ENCODE measurements around the gene SLC37A2.
"Not testable (repeated sequence)": the region's sequence is repeated elsewhere in the genome, so short reads cannot be mapped to it uniquely, and the experiment has no call there.

Gene SLC37A2

DNA sequence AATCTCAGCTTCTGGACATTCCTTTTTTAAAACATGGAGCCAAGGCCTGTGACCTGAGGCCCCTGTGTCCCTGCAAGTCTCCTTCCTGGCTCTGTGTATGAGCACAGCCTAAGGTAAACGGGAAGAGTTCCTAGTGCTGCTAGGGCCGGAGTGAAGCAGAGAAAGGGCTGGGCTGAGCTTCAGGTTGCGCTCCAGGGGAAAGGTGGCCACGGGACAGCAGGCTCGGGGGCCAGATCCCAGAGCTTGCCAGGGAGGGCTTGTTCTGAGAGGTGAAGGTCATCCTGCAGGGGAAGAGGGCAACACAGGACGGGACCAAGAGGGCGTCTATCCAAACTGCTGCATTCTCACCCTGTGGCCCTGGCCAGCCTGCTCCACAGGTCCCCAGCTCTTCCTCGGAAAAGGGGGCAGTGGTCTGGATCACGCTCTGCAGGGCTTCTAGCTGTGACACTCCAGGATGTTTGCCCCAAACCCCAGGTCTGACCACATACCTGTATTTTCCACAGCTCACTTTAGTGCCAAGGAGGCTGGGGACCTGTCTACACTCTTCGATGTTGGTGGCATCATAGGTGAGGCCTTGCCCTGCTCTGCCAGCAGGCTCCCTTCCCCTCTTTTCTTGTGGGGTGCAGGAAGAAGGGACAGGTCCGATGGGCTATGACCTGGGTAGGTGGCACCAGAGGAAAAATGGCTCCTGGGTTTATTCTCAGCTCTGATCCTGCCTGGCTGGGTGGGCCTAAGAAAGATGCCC lies 20.4 kb downstream of the SLC37A2 start:
- DNase-seq (ENCODE audit: low read depth in 2 of 2): no peak

DNA sequence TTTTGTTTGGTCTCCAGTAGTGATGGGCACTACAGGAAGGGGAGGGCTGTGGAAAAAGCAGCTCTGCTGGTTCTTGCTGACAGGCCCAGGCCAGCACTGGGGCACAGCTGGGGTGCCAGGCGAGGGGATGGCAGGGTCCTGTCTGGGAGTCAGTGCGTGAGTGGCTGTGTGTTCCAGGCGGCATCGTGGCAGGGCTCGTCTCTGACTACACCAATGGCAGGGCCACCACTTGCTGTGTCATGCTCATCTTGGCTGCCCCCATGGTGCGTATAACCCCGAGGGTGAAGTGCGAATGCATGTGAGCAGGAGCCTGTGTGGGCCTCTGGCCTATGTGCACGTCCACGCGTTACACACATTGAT lies 20.9 kb downstream of the SLC37A2 start:
- DNase-seq (ENCODE audit: low read depth in 2 of 2): no peak

DNA sequence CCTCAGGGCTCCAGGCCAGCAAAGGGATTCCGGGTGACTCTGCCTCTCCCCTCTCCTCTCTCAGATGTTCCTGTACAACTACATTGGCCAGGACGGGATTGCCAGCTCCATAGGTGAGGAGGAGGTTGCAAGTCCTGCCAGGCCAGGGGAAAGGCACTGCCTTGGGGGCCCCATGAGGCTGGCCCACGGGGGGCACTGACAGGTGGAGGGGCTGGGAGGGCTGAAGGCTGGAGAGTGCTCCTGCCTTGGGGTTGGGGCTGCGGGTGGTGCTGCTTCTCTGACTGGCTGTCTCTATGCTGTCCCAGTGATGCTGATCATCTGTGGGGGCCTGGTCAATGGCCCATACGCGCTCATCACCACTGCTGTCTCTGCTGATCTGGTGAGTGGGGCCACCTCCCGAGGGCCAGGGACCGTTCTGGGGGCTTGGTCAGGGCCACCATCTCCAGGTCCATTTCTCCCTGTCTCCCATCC lies 21.7 kb downstream of the SLC37A2 start:
- no peak for DNase-seq (ENCODE audit: low read depth in 2 of 2)

DNA sequence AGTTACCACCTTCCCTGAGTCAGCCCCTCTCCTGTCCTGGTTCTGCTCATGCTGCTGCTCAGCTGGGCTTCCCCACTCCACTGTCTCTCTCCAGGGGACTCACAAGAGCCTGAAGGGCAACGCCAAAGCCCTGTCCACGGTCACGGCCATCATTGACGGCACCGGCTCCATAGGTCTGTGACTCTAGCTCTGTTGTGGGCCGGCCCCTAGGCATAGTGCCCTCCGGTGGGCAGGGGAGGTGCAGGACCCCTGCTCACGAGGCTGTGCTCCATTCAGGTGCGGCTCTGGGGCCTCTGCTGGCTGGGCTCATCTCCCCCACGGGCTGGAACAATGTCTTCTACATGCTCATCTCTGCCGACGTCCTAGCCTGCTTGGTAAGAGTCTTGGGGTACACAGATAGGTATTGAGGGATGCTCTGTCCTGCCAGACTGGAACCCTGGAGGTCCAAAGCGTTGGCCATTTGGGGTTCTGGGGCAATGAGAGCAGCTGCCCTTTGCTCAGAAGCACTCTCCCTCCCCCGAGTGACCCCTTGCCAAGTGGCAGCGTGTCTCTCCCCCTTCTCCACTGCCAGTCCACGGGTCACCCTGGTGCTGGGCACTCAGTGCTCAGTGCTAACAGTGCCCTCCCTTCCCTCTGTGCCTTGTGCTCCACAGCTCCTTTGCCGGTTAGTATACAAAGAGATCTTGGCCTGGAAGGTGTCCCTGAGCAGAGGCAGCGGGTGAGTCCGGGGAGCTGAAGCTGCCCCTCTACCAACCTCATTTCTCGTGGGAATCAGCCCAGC lies 22.4 kb downstream of the SLC37A2 start:
- DNase-seq (ENCODE audit: low read depth in 2 of 2): no peak

DNA sequence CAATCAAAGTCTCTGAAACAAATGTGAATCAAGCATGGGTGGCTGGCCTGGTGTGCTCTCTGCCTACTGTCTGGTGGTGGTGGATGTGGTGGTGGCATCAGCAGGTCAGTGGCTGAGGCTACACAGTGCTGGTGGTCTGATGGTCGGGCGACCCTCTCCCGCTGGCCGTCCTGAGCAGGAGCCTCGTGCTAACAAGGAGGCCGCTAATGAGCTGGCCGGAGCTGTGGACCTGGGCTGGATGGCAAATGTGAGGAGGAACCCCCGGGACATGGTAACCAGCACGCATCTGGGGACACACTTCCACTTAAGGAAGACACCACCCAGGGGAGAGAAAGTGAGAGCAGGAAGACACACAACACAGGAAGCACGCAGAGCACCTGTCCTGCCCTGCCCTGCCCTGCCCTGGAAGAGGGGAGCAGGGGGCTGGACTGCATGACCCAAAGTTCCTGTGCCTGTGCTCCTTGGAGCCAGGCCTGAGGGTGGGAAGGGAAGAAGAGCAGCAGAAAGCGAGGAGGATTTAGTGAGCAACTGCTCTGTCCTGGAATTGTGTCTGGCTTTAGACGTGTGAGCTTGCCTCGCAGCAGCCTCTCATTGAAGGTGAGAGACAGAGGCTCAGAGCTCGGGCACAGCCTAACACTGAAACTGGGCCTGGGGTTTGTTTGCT lies 23.7 kb downstream of the SLC37A2 start:
- DNase-seq (ENCODE audit: low read depth in 2 of 2): no peak

DNA sequence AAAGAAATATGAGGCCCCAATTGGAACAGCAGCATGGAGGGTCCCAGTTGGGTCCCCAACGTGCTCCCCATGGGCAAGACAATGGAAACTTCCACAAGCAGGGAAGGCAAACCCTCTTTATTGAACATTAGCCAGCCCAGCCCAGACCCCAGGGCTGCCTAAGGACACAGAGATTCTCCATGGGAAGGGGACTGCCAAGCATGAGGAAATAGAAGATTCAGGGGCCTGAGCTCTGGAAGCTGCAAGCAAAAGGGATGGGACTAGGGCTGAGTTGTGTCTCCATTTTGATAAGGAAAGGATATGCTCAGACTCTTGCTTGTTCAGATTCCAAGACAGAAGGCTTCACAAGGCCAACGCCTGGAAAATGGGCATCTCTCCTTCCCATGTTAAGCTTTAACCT lies 25.0 kb downstream of the SLC37A2 start:
- no peak for DNase-seq (ENCODE audit: low read depth in 2 of 2)

DNA sequence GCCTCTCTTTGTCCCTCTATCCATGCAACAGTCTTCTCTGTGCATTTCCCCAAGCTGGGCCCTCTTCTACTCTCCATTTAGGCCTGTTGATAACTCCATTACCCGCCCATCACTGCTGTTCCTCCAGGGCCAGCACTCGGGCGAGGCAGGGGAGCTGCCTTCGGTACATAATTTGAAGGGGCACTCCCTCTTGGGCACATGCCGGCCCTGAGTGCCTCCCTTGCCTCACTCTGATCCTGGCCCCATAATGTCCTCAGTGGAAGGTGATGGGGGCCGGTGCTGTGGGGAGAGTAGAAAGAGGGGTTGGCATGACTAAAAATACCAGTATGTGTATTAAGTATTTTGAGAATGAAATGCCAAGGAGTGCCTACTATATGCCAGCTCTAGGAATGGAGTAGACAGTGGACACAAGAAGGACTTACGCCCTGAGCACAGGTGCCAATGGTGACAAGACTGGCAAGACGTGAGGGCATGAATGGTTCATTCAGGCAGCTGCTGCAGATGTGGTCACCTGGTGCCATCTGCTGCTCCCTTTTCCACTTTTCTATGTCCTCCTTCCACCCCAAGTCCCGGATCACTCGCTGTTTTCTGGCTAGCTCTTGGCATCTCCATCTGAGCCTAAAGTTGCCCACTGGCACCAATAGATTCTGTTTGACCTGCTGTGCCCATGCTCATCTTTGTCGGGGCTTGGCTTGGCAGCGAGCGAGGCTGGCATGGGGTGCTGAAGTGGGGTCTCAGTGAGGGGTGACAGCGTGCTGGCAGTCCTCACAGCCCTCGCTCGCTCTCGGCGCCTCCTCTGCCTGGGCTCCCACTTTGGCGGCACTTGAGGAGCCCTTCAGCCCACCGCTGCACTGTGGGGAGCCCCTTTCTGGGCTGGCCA lies 25.7 kb downstream of the SLC37A2 start:
- no peak for DNase-seq (ENCODE audit: low read depth in 2 of 2)

DNA sequence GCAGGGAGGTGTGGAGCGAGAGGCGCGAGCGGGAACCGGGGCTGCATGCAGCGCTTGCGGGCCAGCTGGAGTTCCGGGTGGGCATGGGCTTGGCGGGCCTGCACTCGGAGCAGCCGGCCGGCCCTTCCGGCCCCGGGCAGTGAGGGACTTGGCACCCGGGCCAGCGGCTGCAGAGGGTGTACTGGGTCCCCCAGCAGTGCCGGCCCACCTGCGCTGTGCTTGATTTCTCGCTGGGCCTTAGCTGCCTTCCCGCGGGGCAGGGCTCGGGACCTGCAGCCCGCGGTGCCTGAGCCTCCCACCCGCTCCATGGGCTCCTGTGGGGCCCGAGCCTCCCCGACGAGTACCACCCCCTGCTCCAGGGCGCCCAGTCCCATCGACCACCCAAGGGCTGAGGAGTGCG lies 26.4 kb downstream of the SLC37A2 start:
- DNase-seq (ENCODE audit: low read depth in 2 of 2): not testable (repeated sequence)

DNA sequence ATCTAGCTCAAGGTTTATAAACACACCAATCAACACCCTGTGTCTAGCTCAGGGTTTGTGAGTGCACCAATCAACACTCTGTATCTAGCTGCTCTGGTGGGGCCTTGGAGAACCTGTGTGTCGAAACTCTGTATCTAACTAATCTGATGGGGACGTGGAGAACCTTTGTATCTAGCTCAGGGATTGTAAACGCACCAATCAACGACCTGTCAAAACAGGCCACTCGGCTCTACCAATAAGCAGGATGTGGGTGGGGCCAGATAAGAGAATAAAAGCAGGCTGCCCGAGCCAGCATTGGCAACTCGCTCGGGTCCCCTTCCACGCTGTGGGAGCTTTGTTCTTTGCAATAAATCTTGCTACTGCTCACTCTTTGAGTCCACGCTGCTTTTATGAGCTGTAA lies 27.0 kb downstream of the SLC37A2 start:
- DNase-seq (ENCODE audit: low read depth in 2 of 2): not testable (repeated sequence)

DNA sequence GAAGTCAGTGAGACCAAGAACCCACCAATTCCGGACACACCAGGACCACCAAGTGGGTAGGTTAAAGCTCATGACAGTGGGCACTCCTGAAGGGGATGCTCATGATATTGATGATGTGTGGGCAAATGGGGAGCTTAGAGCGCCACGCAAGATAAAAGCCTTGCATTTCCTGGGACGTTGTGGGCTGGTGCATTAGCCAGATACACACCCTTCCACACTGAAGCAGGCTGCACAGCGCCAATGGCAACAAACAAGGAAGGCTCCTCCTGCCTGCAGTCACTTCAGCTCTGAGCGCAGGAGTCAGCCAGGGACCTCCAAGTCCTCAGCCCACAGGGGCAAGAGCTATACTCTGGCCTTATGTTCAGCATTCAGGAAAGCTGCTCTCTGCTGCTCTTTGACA lies 27.7 kb downstream of the SLC37A2 start:
- DNase-seq (ENCODE audit: low read depth in 2 of 2): no peak

DNA sequence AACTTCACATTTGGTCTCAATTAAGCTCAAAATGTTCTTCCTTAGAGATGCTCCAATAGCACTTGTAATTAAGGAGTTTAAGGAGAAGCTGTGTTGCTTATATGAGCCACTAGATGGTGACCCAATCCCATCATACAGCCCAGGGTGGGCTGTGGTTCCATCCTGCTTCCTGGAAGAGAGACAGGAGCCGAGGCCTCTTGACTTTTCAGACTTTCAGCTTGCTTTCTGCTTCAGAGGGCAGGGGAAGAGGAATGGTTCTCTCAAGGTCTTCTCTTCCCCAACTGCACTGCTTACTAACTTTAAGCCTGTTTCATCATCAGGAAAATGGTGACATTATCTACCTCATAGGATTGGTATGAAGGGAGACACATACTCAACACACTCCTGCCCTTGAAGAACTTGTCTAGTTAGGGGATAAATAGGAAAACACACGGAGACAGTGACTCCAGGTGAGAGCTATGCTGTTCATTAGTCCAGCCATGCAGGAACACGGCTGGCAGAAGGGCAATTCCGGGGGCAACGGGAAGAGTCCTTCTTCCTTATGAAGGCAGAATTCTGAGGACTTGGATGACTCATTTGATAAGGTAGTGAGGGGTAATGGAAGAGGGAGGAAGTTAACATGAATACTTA lies 28.3 kb downstream of the SLC37A2 start:
- no peak for DNase-seq (ENCODE audit: low read depth in 2 of 2)

DNA sequence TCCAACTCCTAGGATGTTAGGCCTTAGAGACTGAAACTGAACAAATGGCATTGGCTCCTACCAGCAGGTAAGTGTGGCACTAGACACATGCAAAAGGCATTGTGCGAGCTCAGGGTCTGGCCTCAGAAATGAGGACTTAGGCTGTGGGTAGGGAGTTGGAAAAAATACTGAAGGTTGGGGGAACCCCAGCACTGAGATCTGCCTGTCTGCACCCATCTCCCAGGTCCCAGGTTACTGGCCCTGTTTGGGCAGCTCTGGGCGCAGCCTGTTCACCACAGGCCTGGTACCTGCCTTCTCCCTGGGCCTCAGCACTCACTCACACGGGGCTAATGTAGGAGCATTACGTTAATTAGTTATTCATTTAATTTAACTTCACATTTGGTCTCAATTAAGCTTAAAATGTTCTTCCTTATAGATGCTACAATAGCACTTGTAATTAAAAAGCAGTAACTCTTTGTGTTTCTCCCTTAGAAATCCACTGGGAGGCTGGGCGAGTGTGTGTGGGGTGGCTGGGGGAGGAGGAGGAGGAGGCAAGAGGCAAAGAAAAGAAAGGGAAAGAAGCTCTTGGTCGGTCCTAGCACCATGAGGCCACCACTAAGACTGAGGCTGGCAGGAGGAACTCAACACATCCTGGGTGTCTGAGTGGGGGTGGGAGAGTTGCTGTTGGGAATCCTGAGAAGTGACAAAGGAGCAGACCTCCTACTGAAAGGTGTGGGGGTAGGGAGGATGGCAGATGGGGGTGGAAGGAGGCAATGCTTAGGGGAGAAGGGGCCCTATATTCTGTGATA lies 29.0 kb downstream of the SLC37A2 start:
- DNase-seq (ENCODE audit: low read depth in 2 of 2): no peak

DNA sequence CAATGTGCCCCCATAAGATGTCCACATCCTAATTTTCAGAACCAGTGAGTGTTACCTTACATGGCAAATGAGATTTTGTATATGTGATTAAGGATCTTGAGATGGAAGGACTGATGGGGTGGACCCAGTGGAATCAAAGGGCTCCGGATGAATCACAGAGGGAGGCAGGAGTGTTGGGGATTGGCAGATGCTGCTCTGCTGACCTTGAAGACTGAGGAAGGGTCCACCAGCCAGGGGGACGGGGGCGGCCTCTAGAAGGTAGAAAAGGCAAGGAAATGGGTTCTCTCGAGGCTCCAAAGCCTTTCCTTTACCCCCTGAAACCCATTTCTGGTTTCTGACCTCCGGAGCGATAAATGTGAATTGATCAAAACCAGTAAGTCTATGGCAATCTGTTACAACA lies 29.6 kb downstream of the SLC37A2 start:
- DNase-seq (ENCODE audit: low read depth in 2 of 2): no peak

DNA sequence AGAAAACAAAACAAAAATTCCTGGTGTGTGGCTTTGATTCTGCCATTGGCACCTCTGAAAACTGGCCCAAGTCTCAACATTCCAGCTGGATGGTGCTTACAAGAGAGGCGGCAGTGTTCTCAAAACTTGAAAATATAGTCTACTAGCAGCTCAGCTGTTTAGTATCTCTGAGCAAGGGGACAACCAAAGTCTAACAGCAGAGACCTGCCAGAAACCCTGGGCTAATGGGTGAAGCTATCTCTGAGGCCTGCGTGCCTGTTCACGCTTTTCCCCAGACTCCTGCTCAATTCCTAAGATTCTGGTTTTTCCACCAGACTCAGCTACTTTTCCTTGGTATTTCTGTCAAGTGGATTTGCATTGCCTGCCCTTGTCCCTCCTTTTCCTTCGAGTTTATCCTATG lies 30.4 kb downstream of the SLC37A2 start:
- DNase-seq (ENCODE audit: low read depth in 2 of 2): no peak

DNA sequence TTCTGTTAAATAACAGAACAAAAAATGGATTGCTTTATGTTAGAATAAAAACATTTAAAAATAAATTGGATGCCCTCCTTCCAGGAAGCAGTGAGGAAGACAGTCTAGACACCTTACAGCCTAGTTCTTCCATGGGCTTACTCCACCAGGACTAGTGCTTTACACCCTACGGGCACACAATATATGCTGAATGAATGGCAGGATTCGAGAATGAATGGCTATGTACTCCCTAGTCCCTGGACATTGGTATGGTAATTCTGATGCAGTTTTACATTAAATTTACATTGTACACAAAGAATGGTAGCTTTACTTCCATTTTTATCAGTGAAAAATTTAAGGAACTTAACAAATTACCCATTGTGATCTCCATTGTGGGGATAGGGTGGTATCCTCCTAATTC lies 31.6 kb downstream of the SLC37A2 start:
- DNase-seq (ENCODE audit: low read depth in 2 of 2): no peak

DNA sequence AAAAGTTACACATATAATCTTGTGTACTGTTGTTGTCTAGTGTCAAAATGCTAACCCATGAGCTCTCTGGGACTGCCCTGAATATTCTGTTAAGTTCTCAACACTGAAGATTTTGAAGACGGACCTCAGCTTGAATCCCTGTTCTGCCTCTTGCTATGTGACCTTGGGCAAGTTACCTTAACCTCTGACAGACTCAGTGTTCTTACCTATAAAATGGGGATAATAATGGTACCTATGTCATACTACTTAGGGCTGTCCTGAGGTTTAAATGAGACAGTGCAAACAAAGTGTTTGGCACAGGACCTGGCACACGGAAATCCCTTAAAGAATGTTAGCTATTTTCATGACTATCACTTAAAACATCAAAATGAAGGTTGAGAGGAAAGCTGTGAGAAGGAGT lies 37.0 kb downstream of the SLC37A2 start:
- no peak for DNase-seq (ENCODE audit: low read depth in 2 of 2)

DNA sequence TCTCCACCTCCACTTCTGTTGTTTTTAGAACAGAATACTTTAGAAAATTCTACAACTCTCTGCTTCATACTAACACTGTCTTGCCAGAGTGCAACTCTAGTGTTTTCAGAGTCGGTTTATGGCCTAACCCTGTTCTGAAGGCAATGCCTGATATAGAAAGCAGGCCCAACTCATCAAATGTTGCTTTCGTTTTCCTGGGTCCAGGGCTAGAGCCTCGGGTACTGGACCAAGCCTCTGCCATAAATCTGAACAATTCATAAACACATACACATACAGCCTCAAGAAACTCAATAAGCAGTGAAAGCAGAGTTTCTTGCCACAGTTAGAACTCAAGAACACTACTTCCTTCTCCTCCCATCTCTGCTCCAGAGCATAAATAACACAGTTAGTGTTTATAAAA lies 38.5 kb downstream of the SLC37A2 start:
- DNase-seq (ENCODE audit: low read depth in 2 of 2): no peak

DNA sequence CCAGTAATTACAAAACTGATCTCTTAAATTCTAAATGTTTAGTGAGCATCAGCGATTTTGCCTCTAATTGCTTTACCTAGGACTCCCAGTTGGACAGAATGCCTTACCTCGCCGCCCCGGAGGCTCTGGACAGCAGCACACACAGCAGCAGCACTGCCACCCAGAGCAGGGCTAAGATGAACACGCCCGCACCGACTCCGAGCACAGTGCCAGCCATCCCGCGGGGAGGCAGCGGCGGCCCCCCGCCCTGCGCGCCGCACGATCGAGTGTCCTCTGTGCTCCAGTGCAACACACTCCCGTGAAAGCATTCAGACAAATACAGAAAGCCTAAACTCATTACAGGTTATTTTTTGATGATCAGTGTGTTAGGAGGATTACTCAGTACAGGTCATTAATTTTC lies 38.9 kb downstream of the SLC37A2 start:
- no peak for DNase-seq (ENCODE audit: low read depth in 2 of 2)

DNA sequence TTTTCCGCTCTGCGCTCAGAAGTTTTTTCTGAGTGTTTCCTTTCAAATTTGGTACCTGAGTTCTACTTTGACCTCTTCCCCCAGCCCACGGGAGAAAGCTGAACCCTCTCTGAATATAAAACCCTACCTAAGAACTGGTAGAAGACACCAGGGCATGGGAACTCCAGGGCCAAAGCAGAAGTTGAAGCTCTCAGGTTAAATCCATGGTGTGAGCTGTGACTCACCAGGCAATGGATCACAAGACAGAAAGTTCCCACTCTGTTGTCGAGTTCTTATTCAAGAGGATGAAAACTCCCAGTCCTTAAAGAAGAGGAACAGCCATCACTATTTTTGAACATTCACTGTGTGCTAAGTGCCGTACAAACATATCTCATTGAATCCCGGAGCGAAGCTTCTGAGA lies 39.4 kb downstream of the SLC37A2 start:
- DNase-seq (ENCODE audit: low read depth in 2 of 2): no peak

DNA sequence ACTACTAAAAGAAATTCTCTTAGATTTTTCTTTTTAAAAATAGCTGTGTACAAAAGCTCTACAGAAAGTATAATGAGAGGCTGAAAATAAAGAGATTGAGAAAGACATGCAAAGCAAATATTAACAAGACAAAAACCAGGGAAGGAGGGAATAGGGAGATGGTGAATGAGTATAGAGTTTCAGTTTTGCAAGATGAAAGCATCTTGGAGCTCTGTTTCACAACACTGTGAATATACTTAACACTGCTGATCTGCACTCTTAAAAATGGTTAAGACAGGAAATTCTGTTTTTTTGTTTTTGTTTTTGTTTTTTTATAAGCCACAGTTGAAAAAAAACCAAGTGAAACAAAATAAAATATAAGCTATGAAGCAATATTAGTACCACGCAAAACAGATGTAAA lies 42.8 kb downstream of the SLC37A2 start:
- DNase-seq (ENCODE audit: low read depth in 2 of 2): no peak

DNA sequence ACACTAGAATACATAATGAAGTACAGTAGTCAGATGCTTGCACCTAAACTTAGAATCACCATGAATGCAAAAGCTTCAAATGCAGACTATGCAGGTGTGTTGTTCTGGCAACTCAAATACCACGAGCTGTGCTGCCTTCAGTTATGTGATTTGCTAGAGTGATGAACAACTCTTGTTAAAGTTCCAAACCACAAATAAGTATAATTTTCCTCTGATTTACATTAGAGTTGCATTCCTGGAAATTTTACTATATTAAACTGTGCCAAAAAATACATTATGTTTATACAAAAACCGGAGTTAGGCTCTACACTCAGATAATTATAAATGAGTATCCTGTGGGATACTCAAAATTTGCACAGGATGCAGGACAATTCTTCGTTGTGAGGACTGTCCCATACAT lies 45.4 kb downstream of the SLC37A2 start:
- DNase-seq (ENCODE audit: low read depth in 2 of 2): no peak
